Right atrium auricular region (tissue), 2 donors: ENCODE results near the gene SAMD14. TPM values are rescaled to one million over a fixed set of nuclear protein-coding genes. Genes with fewer than 3 reads are reported as not detected.
"Not testable (repeated sequence)": the region's sequence is repeated elsewhere in the genome, so short reads cannot be mapped to it uniquely, and the experiment has no call there.

Source experiments
- DNase-seq: peaks from one replicate; pipeline ENCODE4 v3.0.0-alpha.2; 2019; ENCODE audit warnings: low spot score
- H3K27ac ChIP-seq, 2 donors: fragments of 200-600 bp; sonication (generic); 1 replicate in 1 of 2; 2 replicates in 1 of 2; pipeline ENCODE4 v1.5.1; 2016 to 2019
- H3K27me3 ChIP-seq, 2 donors: fragments of 200-600 bp; sonication (generic); one replicate each; pipeline versions ENCODE4 v1.5.1 to v1.6.0; 2017 to 2019
- H3K36me3 ChIP-seq: fragments of 200-600 bp; sonication (generic); one replicate; pipeline ENCODE4 v1.5.1; 2016
- H3K4me1 ChIP-seq, 2 donors: fragments of 200-600 bp; sonication (generic); one replicate each; pipeline versions ENCODE4 v1.5.1 to v1.6.0; 2017 to 2019
- H3K4me3 ChIP-seq, 2 donors: fragments of 200-600 bp; sonication (generic); 1 replicate in 1 of 2; 2 replicates in 1 of 2; pipeline ENCODE4 v1.5.1; 2017 to 2019; ENCODE audit warnings: mild to moderate bottlenecking in 1 of 2, moderate library complexity in 1 of 2
- H3K9me3 ChIP-seq, 2 donors: fragments of 200-600 bp; sonication (generic); one replicate each; pipeline ENCODE4 v1.5.1; 2019
- total RNA-seq, 2 donors: library from RNA; depleted of rRNA; stranded (reverse); fragments of >200 nt; gene quantifications; one replicate each; pipeline ENCODE4 v1.1.0, GENCODE V29; 2016
- TF ChIP-seq, protein P1 (sequence below), 2 donors: fragments of 200-600 bp; sonication (generic); IDR thresholded peaks; one replicate each; pipeline ENCODE4 v1.5.1; 2019; ENCODE audit warnings: antibody characterized with exemption in 2 of 2

SAMD14 gene
- total RNA-seq, 2 donors from 2014 or later: 0.78 to 1.1 TPM

DNA sequence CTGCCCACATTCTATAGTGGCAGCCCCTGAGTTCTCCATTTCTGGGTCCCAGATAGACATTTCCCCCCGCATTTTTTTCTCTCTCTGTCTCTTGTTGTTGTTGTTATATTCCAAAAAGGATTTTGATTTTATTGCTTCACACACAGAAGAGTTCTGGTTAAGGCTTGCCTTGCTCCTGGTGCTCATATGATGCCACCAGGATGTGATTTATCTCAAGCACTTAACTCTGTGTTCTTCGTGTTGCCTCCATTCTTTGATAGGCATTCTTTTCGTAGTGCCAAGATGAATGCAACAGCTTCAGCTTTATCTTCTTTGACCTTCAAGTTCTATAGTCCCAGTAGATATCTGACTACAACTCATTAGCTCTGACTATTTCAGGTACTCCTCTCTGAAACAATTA lies 64.9 kb downstream of the SAMD14 start:
- Histone ChIP-seq H3K36me3 (peaks cover 19% of the 10 kb centered on the region), H3K4me1 (peaks cover 0 to 72% of the 10 kb centered on the region in 2 donors), H3K27ac (peak overlapping the region; percentile 92 to 96), H3K27me3 (no peaks in the 10 kb centered on the region), H3K4me3 (no peak overlapping the region), H3K9me3 (no peaks in the 10 kb centered on the region)
- no peak for DNase-seq
- TF ChIP-seq, protein P1, sequence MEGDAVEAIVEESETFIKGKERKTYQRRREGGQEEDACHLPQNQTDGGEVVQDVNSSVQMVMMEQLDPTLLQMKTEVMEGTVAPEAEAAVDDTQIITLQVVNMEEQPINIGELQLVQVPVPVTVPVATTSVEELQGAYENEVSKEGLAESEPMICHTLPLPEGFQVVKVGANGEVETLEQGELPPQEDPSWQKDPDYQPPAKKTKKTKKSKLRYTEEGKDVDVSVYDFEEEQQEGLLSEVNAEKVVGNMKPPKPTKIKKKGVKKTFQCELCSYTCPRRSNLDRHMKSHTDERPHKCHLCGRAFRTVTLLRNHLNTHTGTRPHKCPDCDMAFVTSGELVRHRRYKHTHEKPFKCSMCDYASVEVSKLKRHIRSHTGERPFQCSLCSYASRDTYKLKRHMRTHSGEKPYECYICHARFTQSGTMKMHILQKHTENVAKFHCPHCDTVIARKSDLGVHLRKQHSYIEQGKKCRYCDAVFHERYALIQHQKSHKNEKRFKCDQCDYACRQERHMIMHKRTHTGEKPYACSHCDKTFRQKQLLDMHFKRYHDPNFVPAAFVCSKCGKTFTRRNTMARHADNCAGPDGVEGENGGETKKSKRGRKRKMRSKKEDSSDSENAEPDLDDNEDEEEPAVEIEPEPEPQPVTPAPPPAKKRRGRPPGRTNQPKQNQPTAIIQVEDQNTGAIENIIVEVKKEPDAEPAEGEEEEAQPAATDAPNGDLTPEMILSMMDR (IDR thresholded peaks at IDR 0.05): no peak

DNA sequence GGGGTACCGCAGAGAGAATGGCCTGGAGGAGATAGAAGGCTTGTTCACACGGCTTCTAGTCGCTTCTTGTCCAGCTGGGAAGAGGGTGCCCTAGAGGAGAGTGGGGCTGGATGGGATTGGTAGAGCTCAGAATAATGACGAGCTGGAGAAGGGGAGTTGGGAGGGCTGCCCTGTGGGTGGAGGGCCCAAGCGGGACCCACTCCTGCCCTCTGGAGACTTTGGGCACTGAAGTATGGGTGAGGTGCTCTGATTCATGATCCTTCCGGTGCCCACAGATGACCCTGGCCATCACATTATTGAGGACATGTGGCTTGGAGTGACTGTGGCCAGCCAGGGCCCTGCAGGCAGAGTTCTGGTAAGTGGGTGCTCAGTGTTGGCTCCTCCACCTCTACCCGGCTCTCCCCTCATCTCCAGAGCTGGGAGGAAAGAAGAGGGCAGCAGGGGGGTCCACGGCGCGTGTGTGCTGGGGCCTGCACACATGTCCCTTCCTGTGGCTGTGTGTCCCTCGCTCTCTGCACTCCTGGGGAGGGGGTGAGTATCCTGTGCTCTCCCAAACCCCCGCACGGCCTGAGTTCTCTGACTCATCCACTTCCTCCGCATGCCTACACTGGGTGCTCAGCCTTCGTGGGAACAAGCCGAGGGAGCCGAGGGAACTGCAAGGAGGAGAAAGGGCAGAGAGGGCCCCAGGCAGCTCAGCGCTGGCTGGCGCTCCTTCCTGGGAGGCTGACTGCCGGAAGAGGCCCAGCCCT lies 65.5 kb downstream of the SAMD14 start:
- Histone ChIP-seq H3K4me3 (no peak overlapping the region), H3K36me3 (peaks cover 13% of the 10 kb centered on the region), H3K9me3 (no peaks in the 10 kb centered on the region), H3K27ac (peak overlapping the region; percentile 92 to 96), H3K4me1 (peaks cover 0 to 79% of the 10 kb centered on the region in 2 donors), H3K27me3 (no peaks in the 10 kb centered on the region)
- TF ChIP-seq, protein P1 (IDR thresholded peaks at IDR 0.05): no peak
- peak; percentile 63 for DNase-seq

DNA sequence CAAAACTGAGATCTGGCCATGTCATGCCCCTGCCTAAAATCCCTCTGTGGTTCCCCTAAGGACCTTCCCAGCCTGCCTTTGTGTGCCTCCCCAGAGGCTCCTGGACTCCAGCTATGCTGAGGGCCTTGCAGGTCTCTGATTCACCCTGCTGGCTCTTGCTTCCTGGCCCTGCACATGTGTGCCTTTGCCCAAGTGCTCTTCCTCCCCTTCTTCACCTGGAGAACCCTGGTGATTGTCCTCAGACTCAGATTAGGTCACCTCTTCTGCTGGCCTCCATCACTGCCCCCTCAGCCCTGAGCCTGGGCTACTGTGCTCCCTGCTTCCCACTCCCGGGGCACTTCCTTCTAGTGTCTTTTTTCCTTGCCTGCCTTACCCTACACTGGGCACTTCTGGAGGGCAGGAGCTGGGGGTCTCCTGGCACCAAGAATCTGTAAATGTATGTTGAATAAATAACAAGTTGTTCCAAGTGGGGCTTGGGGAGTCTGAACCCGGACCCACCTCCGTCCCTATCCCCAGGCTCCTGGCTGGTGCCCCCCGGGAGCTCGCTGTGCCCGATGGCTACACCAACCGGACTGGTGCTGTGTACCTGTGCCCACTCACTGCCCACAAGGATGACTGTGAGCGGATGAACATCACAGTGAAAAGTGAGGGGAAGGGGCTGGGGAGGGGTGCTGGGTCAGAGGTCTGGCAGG lies 66.3 kb downstream of the SAMD14 start:
- H3K27me3 ChIP-seq: no peaks in the 10 kb centered on the region
- H3K36me3 ChIP-seq: peaks cover 8% of the 10 kb centered on the region
- DNase-seq: no peak
- TF ChIP-seq, protein P1 (IDR thresholded peaks at IDR 0.05): no peak
- no peak overlapping the region for H3K4me3 ChIP-seq
- H3K9me3 ChIP-seq: no peaks in the 10 kb centered on the region
- H3K27ac ChIP-seq: peak overlapping the region; percentile 92 to 96
- H3K4me1 ChIP-seq: peaks cover 0 to 86% of the 10 kb centered on the region in 2 donors

DNA sequence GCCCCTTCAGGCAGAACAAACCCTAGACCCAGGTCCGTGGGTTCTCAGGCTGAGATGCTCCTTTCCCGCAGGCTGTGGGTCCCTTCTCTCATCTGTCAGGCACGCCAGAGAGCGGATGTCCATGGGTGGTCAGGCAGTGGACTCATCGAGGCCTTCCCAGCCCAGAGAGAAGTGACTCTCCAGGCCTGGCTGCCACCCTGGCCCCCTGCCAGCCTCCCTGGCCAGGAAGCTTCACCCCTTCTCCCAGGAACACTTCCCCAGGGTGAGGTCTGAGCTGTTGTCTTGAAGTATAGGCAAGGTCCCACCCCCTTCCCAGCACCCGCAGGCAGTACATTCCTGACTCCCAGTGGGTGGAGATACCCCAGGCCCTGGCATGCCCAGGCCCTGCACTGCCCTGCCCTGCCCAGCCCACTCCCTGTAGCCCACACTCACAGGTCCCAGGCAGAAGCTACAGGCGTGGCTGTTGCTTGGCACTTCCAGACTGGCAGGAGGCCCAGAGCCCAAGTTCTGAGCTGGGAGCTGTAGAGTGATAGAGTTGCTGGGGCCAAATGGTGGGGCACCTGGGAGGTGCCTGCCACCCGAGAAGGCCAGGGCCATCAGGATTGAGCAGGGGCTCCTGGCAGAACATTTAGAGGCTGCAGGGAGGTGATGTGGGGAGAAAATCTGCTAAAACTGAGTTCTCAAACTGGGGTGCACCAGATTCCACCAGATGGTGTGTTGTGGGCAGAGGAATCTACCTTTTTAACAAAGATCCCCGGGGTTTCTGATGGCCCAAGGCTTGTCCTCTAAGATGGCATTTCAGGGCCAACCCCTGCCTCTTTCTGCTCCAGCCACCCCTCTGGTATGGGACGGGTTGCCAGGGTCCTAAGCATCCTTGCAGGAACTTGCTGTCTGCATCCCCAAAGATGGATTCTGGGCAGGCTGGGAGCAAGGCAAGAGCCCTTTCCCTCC lies 67.4 kb downstream of the SAMD14 start:
- Histone ChIP-seq H3K27ac (peak overlapping the region; percentile 92 to 96), H3K27me3 (no peaks in the 10 kb centered on the region), H3K4me1 (peaks cover 0 to 93% of the 10 kb centered on the region in 2 donors), H3K4me3 (peak overlapping the region; percentile 2 to 15), H3K36me3 (no peaks in the 10 kb centered on the region), H3K9me3 (no peaks in the 10 kb centered on the region)
- DNase-seq: peak; percentile 66
- TF ChIP-seq, protein P1 (IDR thresholded peaks at IDR 0.05): no peak

DNA sequence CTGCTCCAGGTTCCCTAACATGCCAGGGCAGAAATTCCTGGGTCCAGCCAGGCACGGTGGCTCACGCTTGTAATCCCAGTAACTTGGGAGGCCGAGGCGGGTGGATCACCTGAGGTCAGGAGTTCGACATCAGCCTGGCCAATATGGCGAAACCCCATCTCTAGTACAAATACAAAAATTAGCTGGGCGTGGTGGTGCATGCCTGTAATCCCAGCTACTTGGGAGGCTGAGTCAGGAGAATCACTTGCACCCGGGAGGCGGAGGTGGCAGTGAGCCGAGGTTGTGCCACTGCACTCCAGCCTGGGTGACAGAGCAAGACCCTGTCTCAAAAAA lies 68.3 kb downstream of the SAMD14 start:
- H3K9me3 ChIP-seq, DNase-seq, H3K36me3 ChIP-seq, H3K27me3 ChIP-seq: not testable (repeated sequence)
- peak overlapping the region; percentile 13 to 33 for H3K4me3 ChIP-seq
- H3K27ac ChIP-seq: peak overlapping the region; percentile 92 to 96
- peaks cover 0 to 98% of the 10 kb centered on the region in 2 donors for H3K4me1 ChIP-seq
